Calu3 (cell line): Measurements from ENCODE around the gene RHBDF1. TPM values are rescaled to one million over a fixed set of nuclear protein-coding genes. Genes with fewer than 3 reads are reported as not detected.

Experiments
- BruUV-seq: library from RNA; stranded (reverse); fragments of 400-500 nt; replicated peaks from 2 replicates; lab custom pipeline; 2021; lab: Mats Ljungman, UMichigan
- CTCF ChIA-PET: fragments of 300-600 bp; sonication (Branson Sonifier 250); formaldehyde crosslinking; loops from one replicate; lab custom pipeline; 2022; ENCODE audit warnings: antibody characterized with exemption; lab: Charles Lee
- DNase-seq: peaks from one replicate; pipeline ENCODE4 v3.0.0; 2022
- H3K27ac Mint-ChIP-seq: one replicate; pipeline ENCODE4 v1.8.0; 2022; ENCODE audit warnings: mixed read lengths; ENCODE audit not compliant: unreplicated experiment
- H3K27me3 Mint-ChIP-seq: one replicate; pipeline ENCODE4 v1.8.0; 2022; ENCODE audit warnings: mixed read lengths; ENCODE audit not compliant: unreplicated experiment
- H3K36me3 Mint-ChIP-seq: one replicate; pipeline ENCODE4 v1.8.0; 2022; ENCODE audit warnings: mild to moderate bottlenecking, moderate library complexity, mixed read lengths; ENCODE audit not compliant: insufficient read depth, unreplicated experiment
- H3K4me1 Mint-ChIP-seq: one replicate; pipeline ENCODE4 v1.8.0; 2022; ENCODE audit warnings: mild to moderate bottlenecking, low read depth, mixed read lengths; ENCODE audit not compliant: unreplicated experiment
- H3K4me3 Mint-ChIP-seq: one replicate; pipeline ENCODE4 v1.8.0; 2022; ENCODE audit warnings: mild to moderate bottlenecking, low read depth, moderate library complexity, mixed read lengths; ENCODE audit not compliant: unreplicated experiment
- H3K9me3 Mint-ChIP-seq: one replicate; pipeline ENCODE4 v1.8.0; 2022; ENCODE audit warnings: low read depth, mixed read lengths; ENCODE audit not compliant: unreplicated experiment
- CTCF ChIP-seq: fragments of 200-600 bp; IDR thresholded peaks from one replicate; pipeline ENCODE4 v1.8.0; 2022; ENCODE audit warnings: antibody characterized with exemption; ENCODE audit not compliant: unreplicated experiment
- intact Hi-C: fragments of 100-400 bp; cut with micrococcal nuclease; formaldehyde crosslinking; loops from one replicate; pipeline ENCODE4 v1.10.0; 2022; ENCODE audit not compliant: unreplicated experiment
- total RNA-seq: library from RNA; stranded (reverse); gene quantifications from 2 replicates; pipeline ENCODE4 v1.2.3, GENCODE V29; 2022

Gene RHBDF1
- total RNA-seq, 1 experiment from 2014 or later: 60.2 TPM

DNA sequence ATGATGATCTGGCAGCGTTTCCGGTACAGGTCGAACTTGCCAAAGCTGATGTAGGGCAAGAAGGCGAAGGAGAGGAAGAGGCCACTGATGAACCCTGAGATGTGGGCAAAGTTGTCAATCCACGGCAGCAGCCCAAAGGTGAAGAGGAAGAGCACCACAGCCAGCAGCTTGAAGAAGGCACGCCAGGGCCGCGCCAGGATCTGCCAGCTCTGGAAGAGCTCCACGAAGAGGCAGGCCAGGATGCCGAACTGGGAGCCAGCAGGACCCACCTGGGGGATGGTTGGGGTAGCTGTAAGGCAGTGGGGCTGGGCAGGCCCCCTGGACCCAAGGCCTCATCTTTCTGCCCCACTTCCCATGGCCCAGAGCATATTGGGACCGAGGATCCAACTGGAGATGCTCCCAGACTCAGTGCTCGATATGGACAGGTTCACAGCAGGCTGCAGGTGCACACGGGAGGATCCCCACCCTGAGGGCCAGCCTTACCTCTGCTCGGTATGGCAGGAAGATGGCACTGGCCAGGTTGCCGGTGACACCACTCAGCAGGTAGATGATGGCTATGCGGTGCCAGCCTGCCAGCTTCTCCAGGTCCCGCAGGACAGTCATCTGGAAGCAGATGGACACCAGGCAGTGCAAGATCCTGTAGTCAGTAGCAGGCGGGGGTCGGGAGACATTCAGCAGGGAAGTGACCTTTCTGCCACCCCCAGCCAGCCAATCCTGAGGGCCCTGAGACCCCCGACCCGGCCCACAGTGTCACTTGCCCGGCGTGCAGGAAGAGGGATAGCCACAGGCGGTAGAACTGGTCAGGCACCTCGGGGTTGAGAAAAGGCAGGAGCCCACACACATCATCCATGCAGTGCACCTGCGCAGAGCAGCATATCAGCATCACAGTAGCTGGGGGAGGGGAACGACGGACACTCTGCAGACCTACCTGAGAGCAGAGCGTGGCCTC is 13.7 kb downstream of the RHBDF1 start:
- CTCF ChIA-PET: interaction anchor here (0.6 kb wide), 1 partner anchor 11 kb away, joined by 3 read pairs; no protein-coding TSS in a partner anchor
- DNase-seq: no peak
- Mint-ChIP-seq H3K4me3 (no peak overlapping the region), H3K4me1 (no peaks in the 10 kb centered on the region), H3K27me3 (no peaks in the 10 kb centered on the region), H3K9me3 (no peaks in the 10 kb centered on the region), H3K36me3 (peaks cover 41% of the 10 kb centered on the region), H3K27ac (no peak overlapping the region)
- no peak for TF ChIP-seq CTCF
- no TSS peak for BruUV-seq
- intact Hi-C loops: no loop called here

DNA sequence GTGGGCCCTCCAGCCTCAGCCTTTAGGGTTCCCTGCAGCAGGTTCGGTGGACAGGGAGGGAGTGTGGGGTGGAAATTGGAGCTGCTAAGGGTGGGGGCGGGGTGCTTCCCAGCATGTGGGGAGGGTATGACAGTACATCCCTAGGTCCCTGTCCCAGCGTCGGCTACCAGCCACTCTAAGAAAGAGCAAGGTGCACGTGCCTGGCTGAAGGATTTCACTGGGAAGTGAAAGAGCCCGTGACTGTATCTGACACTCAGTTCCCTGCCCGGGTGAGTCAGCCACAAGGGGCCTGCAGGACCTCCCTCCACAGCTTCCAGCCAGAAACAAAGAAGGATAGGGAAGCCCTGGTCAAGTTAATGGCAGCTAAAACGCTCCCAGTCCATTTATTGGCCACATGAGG is 14.7 kb downstream of the RHBDF1 start:
- CTCF ChIA-PET: interaction anchor here (0.6 kb wide), 1 partner anchor 12 kb away, joined by 3 read pairs; no protein-coding TSS in a partner anchor
- peaks cover 52% of the 10 kb centered on the region for H3K36me3 Mint-ChIP-seq
- no peaks in the 10 kb centered on the region for H3K9me3 Mint-ChIP-seq
- intact Hi-C loops: no loop called here
- BruUV-seq: no TSS peak
- H3K27me3 Mint-ChIP-seq: no peaks in the 10 kb centered on the region
- H3K4me1 Mint-ChIP-seq: no peaks in the 10 kb centered on the region
- no peak for DNase-seq
- H3K4me3 Mint-ChIP-seq: no peak overlapping the region
- TF ChIP-seq CTCF: no peak
- H3K27ac Mint-ChIP-seq: no peak overlapping the region

DNA sequence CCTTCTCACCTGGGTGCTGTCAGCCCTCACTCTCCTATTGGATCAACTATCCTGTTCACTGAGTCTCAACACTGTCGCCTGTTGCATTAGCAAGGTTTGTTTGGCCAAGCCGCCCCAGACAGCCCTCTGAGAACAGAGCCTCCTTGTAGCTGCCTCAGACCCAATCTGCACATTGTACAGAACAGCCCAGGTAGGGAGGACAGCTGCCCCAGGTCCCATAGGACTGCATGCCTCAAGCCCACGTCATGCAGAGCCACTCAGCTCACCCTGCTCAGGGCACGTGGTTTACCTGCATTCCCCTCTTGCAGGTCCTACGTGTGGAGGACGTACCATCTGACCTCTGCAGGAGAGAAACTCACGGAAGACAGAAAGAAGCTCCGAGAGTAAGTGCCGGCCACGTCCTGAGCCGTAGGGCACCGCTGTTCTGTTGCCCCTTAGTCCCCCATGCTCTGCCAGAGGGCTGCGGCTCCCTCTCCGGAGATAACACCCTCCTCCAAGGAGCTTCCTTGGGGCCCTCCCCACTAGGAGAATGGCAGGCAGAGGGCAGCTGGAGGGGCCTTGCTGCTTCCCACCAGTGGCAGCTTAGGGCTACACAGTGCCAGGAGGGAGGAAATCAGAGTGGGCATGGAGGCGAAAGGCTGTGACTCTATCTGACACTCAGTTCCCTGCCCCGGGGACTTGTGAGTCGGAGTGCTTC is 16.1 kb downstream of the RHBDF1 start:
- H3K27me3 Mint-ChIP-seq: no peaks in the 10 kb centered on the region
- CTCF ChIA-PET: interaction anchor here (1.4 to 1.8 kb wide), 2 partner anchors 9 to 16 kb away, joined by 4 to 6 read pairs; partner anchors contain the start of gene RHBDF1
- H3K36me3 Mint-ChIP-seq: peaks cover 64% of the 10 kb centered on the region
- H3K9me3 Mint-ChIP-seq: no peaks in the 10 kb centered on the region
- no peak for DNase-seq
- H3K27ac Mint-ChIP-seq: no peak overlapping the region
- BruUV-seq: no TSS peak
- TF ChIP-seq CTCF: no peak
- no peaks in the 10 kb centered on the region for H3K4me1 Mint-ChIP-seq
- intact Hi-C loops: no loop called here
- no peak overlapping the region for H3K4me3 Mint-ChIP-seq

DNA sequence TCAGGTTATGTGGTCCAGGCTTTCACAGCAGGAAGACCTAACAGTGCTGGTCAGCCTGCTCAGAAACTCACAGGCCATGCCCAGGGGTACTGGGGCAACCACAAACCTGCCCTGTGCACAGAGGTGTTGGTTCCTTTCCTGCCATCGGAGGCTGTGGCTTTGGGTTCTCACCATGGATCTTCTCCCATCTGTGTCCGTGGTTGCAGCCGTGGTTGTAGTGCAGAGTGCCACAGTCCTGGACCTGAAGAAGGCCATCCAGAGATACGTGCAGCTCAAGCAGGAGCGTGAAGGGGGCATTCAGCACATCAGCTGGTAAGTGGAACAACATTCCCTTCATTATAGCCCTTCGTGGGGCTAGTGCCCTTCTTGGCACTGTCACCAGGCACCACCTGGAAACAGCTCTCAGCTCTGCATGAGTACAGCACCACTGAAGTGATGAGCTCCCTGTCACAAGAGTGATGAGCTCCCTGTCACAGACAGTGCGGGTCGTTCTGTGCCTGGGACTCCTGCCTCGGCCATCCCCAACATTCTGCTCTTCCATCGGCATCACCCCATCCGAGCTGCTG is 16.8 kb downstream of the RHBDF1 start:
- intact Hi-C loops: no loop called here
- CTCF ChIA-PET: interaction anchor here (1.4 to 1.8 kb wide), 2 partner anchors 10 to 16 kb away, joined by 4 to 6 read pairs; partner anchors contain the start of gene RHBDF1
- H3K4me3 Mint-ChIP-seq: no peak overlapping the region
- no peaks in the 10 kb centered on the region for H3K27me3 Mint-ChIP-seq
- H3K4me1 Mint-ChIP-seq: no peaks in the 10 kb centered on the region
- no peaks in the 10 kb centered on the region for H3K9me3 Mint-ChIP-seq
- no TSS peak for BruUV-seq
- no peak overlapping the region for H3K27ac Mint-ChIP-seq
- H3K36me3 Mint-ChIP-seq: peaks cover 66% of the 10 kb centered on the region
- no peak for TF ChIP-seq CTCF
- no peak for DNase-seq
